ENCODE results near the gene LRBA. TPM values are rescaled to one million over a fixed set of nuclear protein-coding genes. Genes with fewer than 3 reads are reported as not detected.

LRBA gene
- polyA plus RNA-seq, 2 of the 4 experiments (the other 2 are of a cell fraction): 10.7 to 25.1 TPM

GRCh38 chr4:150773729-150774449 is 241.2 kb downstream of the LRBA start:
- H3K4me1 ChIP-seq: peaks cover 14% of the 10 kb centered on the region
- ChIA-PET POLR2A (no interaction called here), CTCF (no interaction called here)
- no peaks in the 10 kb centered on the region for H3K9me3 ChIP-seq
- DNase-seq (ENCODE audit: low read depth in 1 of 2, low spot score in 1 of 2) (no peak), FAIRE-seq (no peak), ATAC-seq (no peak)
- no peak overlapping the region for H3K4me2 ChIP-seq
- no peak overlapping the region for H3K4me3 ChIP-seq
- no peak overlapping the region for H3K27ac ChIP-seq
- WGBS (ENCODE audit: missing lambda C conversion rate): 93% methylated on average over 5 of the region's 5 CpGs
- no peak for TF ChIP-seq ZC3H11A (IDR thresholded peaks at IDR 0.05)

- CTCF ChIA-PET: no interaction called here
- POLR2A ChIA-PET: no interaction called here
- Histone ChIP-seq H3K27ac (no peak overlapping the region), H3K4me1 (peaks cover 22% of the 10 kb centered on the region), H3K4me2 (no peak overlapping the region), H3K9me3 (no peaks in the 10 kb centered on the region), H3K4me3 (no peak overlapping the region)
- ATAC-seq (no peak), DNase-seq (ENCODE audit: low read depth in 1 of 2, low spot score in 1 of 2) (no peak), FAIRE-seq (no peak)
- 75% methylated on average over 4 of the region's 4 CpGs for WGBS (ENCODE audit: missing lambda C conversion rate)
- no peak for TF ChIP-seq JUN (IDR thresholded peaks at IDR 0.05)
- TF ChIP-seq CBX2 (IDR thresholded peaks at IDR 0.05; ENCODE audit: borderline replicate concordance, low read depth): no peak
- no peak for TF ChIP-seq PHF8 (IDR thresholded peaks at IDR 0.05; ENCODE audit: borderline replicate concordance, low read depth)
- no peak for TF ChIP-seq HOXB13 (CRISPR knock-in tag; IDR thresholded peaks at IDR 0.05; ENCODE audit: low read depth)
- no peak for TF ChIP-seq E2F6 (IDR thresholded peaks at IDR 0.05; ENCODE audit: borderline replicate concordance, low read depth)
- no peak for TF ChIP-seq FOSB (CRISPR knock-in tag; IDR thresholded peaks at IDR 0.05)
- no peak for TF ChIP-seq HOXA7 (CRISPR knock-in tag; IDR thresholded peaks at IDR 0.05)
- TF ChIP-seq RAD21 (conservative IDR thresholded peaks at IDR 0.05 in 1 of 2, IDR thresholded peaks at IDR 0.05 in 1 of 2): no peak
- TF ChIP-seq CEBPB (IDR thresholded peaks at IDR 0.05): no peak
- no peak for TF ChIP-seq POLR2A (IDR thresholded peaks at IDR 0.05; ENCODE audit: low read length)
- no peak for TF ChIP-seq SREBF2 (IDR thresholded peaks at IDR 0.05)
- no peak for TF ChIP-seq MYC (IDR thresholded peaks at IDR 0.05; ENCODE audit: borderline replicate concordance, low read length)
- TF ChIP-seq, protein P1, sequence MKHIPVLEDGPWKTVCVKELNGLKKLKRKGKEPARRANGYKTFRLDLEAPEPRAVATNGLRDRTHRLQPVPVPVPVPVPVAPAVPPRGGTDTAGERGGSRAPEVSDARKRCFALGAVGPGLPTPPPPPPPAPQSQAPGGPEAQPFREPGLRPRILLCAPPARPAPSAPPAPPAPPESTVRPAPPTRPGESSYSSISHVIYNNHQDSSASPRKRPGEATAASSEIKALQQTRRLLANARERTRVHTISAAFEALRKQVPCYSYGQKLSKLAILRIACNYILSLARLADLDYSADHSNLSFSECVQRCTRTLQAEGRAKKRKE (CRISPR knock-in tag; IDR thresholded peaks at IDR 0.05; ENCODE audit: low read depth): no peak
- no peak for TF ChIP-seq RFX5 (IDR thresholded peaks at IDR 0.05)
- TF ChIP-seq CHD4 (IDR thresholded peaks at IDR 0.05; ENCODE audit: borderline replicate concordance): no peak
- TF ChIP-seq SMC3 (IDR thresholded peaks at IDR 0.05): no peak
- no peak for TF ChIP-seq RCOR1 (IDR thresholded peaks at IDR 0.05; ENCODE audit: low read depth, low read length)
- TF ChIP-seq ZC3H11A (IDR thresholded peaks at IDR 0.05): no peak
- TF ChIP-seq PBX3 (IDR thresholded peaks at IDR 0.05): no peak
These were observed 242.1 kb downstream of the LRBA start for GRCh38 chr4:150773032-150773431.

- FAIRE-seq (no peak), DNase-seq (ENCODE audit: low read depth in 1 of 2, low spot score in 1 of 2) (no peak), ATAC-seq (no peak)
- CTCF ChIA-PET: no interaction called here
- Histone ChIP-seq H3K4me3 (no peak overlapping the region), H3K27ac (no peak overlapping the region), H3K9me3 (no peaks in the 10 kb centered on the region), H3K4me1 (peaks cover 23% of the 10 kb centered on the region), H3K4me2 (no peak overlapping the region)
- WGBS (ENCODE audit: missing lambda C conversion rate): 94% methylated on average over 1 of the region's 1 CpG
- POLR2A ChIA-PET: no interaction called here
- no peak for TF ChIP-seq MAZ (IDR thresholded peaks at IDR 0.05; ENCODE audit: borderline replicate concordance, low read depth, low read length)
- no peak for TF ChIP-seq SREBF2 (IDR thresholded peaks at IDR 0.05)
- no peak for TF ChIP-seq HMGXB4 (CRISPR knock-in tag; IDR thresholded peaks at IDR 0.05; ENCODE audit: borderline replicate concordance)
- TF ChIP-seq CHD2 (IDR thresholded peaks at IDR 0.05; ENCODE audit: low read length, partially characterized antibody): no peak
- TF ChIP-seq KDM5A (IDR thresholded peaks at IDR 0.05): no peak
These were observed 243.7 kb downstream of the LRBA start for GRCh38 chr4:150771382-150771781.

Measured in A549 (cell line).